ENCODE results near the gene USP15. TPM values are rescaled to one million over a fixed set of nuclear protein-coding genes. Genes with fewer than 3 reads are reported as not detected.
A peak's percentile ranks its signal among the peaks of the same experiment; 100 is the strongest.

Gene USP15
- total RNA-seq, 1 experiment from 2014 or later: 37.7 TPM

GRCh38 chr12:62375603-62376002 lies 115.4 kb downstream of the USP15 start:
- DNase-seq (ENCODE audit: low read depth, low spot score): no peak
- in situ Hi-C loops (cut with HindIII; ENCODE audit: low pct_unique_long_range_greater_than_20kb, low sequenced_read_pairs): no loop called here

- no peak for DNase-seq (ENCODE audit: low read depth, low spot score)
- in situ Hi-C loops (cut with HindIII; ENCODE audit: low pct_unique_long_range_greater_than_20kb, low sequenced_read_pairs): no loop called here
Observed at GRCh38 chr12:62379026-62379722, 119.0 kb downstream of the USP15 start.

- DNase-seq (ENCODE audit: low read depth, low spot score): no peak
- in situ Hi-C loops (cut with HindIII; ENCODE audit: low pct_unique_long_range_greater_than_20kb, low sequenced_read_pairs): no loop called here
Observed at GRCh38 chr12:62379723-62380045, 119.5 kb downstream of the USP15 start.

GRCh38 chr12:62382526-62382925 lies 122.3 kb downstream of the USP15 start:
- DNase-seq (ENCODE audit: low read depth, low spot score): no peak
- in situ Hi-C loops (cut with HindIII; ENCODE audit: low pct_unique_long_range_greater_than_20kb, low sequenced_read_pairs): no loop called here

- in situ Hi-C loops (cut with HindIII; ENCODE audit: low pct_unique_long_range_greater_than_20kb, low sequenced_read_pairs): no loop called here
- DNase-seq (ENCODE audit: low read depth, low spot score): no peak
Observed at GRCh38 chr12:62396750-62397149, 136.5 kb downstream of the USP15 start.

GRCh38 chr12:62400135-62400534 lies 139.9 kb downstream of the USP15 start:
- in situ Hi-C loops (cut with HindIII; ENCODE audit: low pct_unique_long_range_greater_than_20kb, low sequenced_read_pairs): no loop called here
- DNase-seq (ENCODE audit: low read depth, low spot score): no peak

GRCh38 chr12:62401631-62402030 lies 141.4 kb downstream of the USP15 start:
- in situ Hi-C loops (cut with HindIII; ENCODE audit: low pct_unique_long_range_greater_than_20kb, low sequenced_read_pairs): no loop called here
- DNase-seq (ENCODE audit: low read depth, low spot score): no peak

- in situ Hi-C loops (cut with HindIII; ENCODE audit: low pct_unique_long_range_greater_than_20kb, low sequenced_read_pairs): no loop called here
- DNase-seq (ENCODE audit: low read depth, low spot score): no peak
Observed at GRCh38 chr12:62403031-62403430, 142.8 kb downstream of the USP15 start.

GRCh38 chr12:62407587-62407986 lies 147.4 kb downstream of the USP15 start:
- no peak for DNase-seq (ENCODE audit: low read depth, low spot score)
- in situ Hi-C loops (cut with HindIII; ENCODE audit: low pct_unique_long_range_greater_than_20kb, low sequenced_read_pairs): no loop called here

GRCh38 chr12:62409068-62409467 lies 148.9 kb downstream of the USP15 start:
- in situ Hi-C loops (cut with HindIII; ENCODE audit: low pct_unique_long_range_greater_than_20kb, low sequenced_read_pairs): no loop called here
- DNase-seq (ENCODE audit: low read depth, low spot score): no peak

- no peak for DNase-seq (ENCODE audit: low read depth, low spot score)
- in situ Hi-C loops (cut with HindIII; ENCODE audit: low pct_unique_long_range_greater_than_20kb, low sequenced_read_pairs): no loop called here
Observed at GRCh38 chr12:62414180-62414579, 154.0 kb downstream of the USP15 start.

GRCh38 chr12:62426089-62426488 lies 165.9 kb downstream of the USP15 start:
- no peak for DNase-seq (ENCODE audit: low read depth, low spot score)
- in situ Hi-C loops (cut with HindIII; ENCODE audit: low pct_unique_long_range_greater_than_20kb, low sequenced_read_pairs): no loop called here

GRCh38 chr12:62429457-62429856 lies 169.3 kb downstream of the USP15 start:
- in situ Hi-C loops (cut with HindIII; ENCODE audit: low pct_unique_long_range_greater_than_20kb, low sequenced_read_pairs): no loop called here
- DNase-seq (ENCODE audit: low read depth, low spot score): no peak

GRCh38 chr12:62434494-62435302 lies 174.5 kb downstream of the USP15 start:
- in situ Hi-C loops (cut with HindIII; ENCODE audit: low pct_unique_long_range_greater_than_20kb, low sequenced_read_pairs): no loop called here
- no peak for DNase-seq (ENCODE audit: low read depth, low spot score)

- DNase-seq (ENCODE audit: low read depth, low spot score): peak; percentile 10
- in situ Hi-C loops (cut with HindIII; ENCODE audit: low pct_unique_long_range_greater_than_20kb, low sequenced_read_pairs): no loop called here
Observed at GRCh38 chr12:62435303-62436163, 175.3 kb downstream of the USP15 start.

- in situ Hi-C loops (cut with HindIII; ENCODE audit: low pct_unique_long_range_greater_than_20kb, low sequenced_read_pairs): no loop called here
- no peak for DNase-seq (ENCODE audit: low read depth, low spot score)
Observed at GRCh38 chr12:62436164-62436503, 175.9 kb downstream of the USP15 start.

GRCh38 chr12:62438098-62438692 lies 178.0 kb downstream of the USP15 start:
- peak; percentile 71 for DNase-seq (ENCODE audit: low read depth, low spot score)
- in situ Hi-C loops (cut with HindIII; ENCODE audit: low pct_unique_long_range_greater_than_20kb, low sequenced_read_pairs): no loop called here

Measured in SK-MEL-5 (cell line).